Uterus (tissue), 2 donors: ENCODE results near the gene DNAJC25.

ENCODE experiments used
- CTCF ChIP-seq, 4 experiments: fragments of 200-600 bp in 2 of 4; fragments of 450-650 bp in 2 of 4; sonication (generic) in 2 of 4; IDR thresholded peaks; one replicate each; pipeline ENCODE4 v1.5.1; 2016 to 2019; ENCODE audit warnings: antibody characterized with exemption in 4 of 4, mild to moderate bottlenecking in 2 of 4, moderate library complexity in 1 of 4
- POLR2A ChIP-seq, 2 donors: fragments of 450-650 bp; IDR thresholded peaks; one replicate each; pipeline ENCODE4 v1.6.1; 2016; ENCODE audit warnings: antibody characterized with exemption in 2 of 2, mild to moderate bottlenecking in 1 of 2, moderate library complexity in 1 of 2

- TF ChIP-seq CTCF (IDR thresholded peaks at IDR 0.05) (no peak), POLR2A (IDR thresholded peaks at IDR 0.05) (no peak)
Observed at GRCh38 chr9:111700776-111701175, 69.6 kb downstream of the DNAJC25 start.
